ENCODE data around the gene FSD2. TPM values are rescaled to one million over a fixed set of nuclear protein-coding genes. Genes with fewer than 3 reads are reported as not detected.
A peak's percentile ranks its signal among the peaks of the same experiment; 100 is the strongest.

The FSD2 gene
- total and polyA plus RNA-seq, 9 of the 15 experiments (the other 6 are each of a cell fraction or from before 2014, with no cell fraction given) = 0.01 to 0.06 TPM; not detected in 7

DNA sequence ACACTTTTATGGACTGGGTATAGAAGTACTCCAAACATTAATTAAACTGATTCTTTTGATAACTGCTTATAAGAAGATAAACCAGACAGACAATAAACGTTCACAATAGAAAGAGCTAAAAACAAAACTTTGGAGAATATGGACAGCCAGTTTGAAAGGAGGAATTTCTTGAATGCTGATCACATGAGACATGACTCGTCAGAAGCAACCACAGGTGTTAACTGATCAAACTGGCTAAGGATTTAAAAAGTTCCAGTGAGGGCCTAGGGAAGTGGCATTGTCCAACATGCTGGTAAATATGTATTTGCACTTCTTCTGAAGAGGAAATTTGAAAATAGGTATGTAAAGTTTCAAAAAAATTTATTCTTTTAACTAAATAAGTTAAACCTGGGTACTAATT lies 66.8 kb downstream of the FSD2 start (continued):
- no peak for TF ChIP-seq TBL1XR1 (IDR thresholded peaks at IDR 0.05; ENCODE audit: low read length in 2 of 2)
- TF ChIP-seq MAFK (IDR thresholded peaks at IDR 0.05; ENCODE audit: low read length) = peak; percentile 30; the same call in 1 of the 2 replicates
- TF ChIP-seq FOSL1 (tag; conservative IDR thresholded peaks at IDR 0.05) = peak; percentile 57; the same call in 1 of the 2 replicates
- no peak for TF ChIP-seq THRAP3 (IDR thresholded peaks at IDR 0.05; ENCODE audit: borderline replicate concordance)
- TF ChIP-seq, protein P1, sequence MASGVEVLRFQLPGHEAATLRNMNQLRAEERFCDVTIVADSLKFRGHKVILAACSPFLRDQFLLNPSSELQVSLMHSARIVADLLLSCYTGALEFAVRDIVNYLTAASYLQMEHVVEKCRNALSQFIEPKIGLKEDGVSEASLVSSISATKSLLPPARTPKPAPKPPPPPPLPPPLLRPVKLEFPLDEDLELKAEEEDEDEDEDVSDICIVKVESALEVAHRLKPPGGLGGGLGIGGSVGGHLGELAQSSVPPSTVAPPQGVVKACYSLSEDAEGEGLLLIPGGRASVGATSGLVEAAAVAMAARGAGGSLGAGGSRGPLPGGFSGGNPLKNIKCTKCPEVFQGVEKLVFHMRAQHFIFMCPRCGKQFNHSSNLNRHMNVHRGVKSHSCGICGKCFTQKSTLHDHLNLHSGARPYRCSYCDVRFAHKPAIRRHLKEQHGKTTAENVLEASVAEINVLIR (CRISPR knock-in tag; IDR thresholded peaks at IDR 0.05) = no peak
- TF ChIP-seq HNRNPLL (IDR thresholded peaks at IDR 0.05; ENCODE audit: low read depth, low read length, poor library complexity, severe bottlenecking) = no peak
- TF ChIP-seq ZC3H11A (IDR thresholded peaks at IDR 0.05; ENCODE audit: low read depth, low read length) = no peak
- no peak for TF ChIP-seq ZBTB34 (CRISPR knock-in tag; IDR thresholded peaks at IDR 0.05)
- TF ChIP-seq C11orf30 (IDR thresholded peaks at IDR 0.05; ENCODE audit: low read depth) = peak; percentile 5; the same call in 1 of the 2 replicates
- no peak for TF ChIP-seq ZNF23 (CRISPR knock-in tag; IDR thresholded peaks at IDR 0.05)
- no peak for TF ChIP-seq ARID3A (IDR thresholded peaks at IDR 0.05; ENCODE audit: borderline replicate concordance, low read depth, low read length)
- TF ChIP-seq ESRRA (IDR thresholded peaks at IDR 0.05; ENCODE audit: borderline replicate concordance, low read depth) = no peak
- peak in 1 of 2 experiments; percentile 20; a peak in 1 of 4 replicates for TF ChIP-seq ZNF639 (CRISPR knock-in tag; conservative IDR thresholded peaks at IDR 0.05 in 1 of 2, IDR thresholded peaks at IDR 0.05 in 1 of 2)
- no peak for TF ChIP-seq ETV5 (CRISPR knock-in tag; IDR thresholded peaks at IDR 0.05; ENCODE audit: low read depth)
- TF ChIP-seq, protein P2, sequence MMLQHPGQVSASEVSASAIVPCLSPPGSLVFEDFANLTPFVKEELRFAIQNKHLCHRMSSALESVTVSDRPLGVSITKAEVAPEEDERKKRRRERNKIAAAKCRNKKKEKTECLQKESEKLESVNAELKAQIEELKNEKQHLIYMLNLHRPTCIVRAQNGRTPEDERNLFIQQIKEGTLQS (IDR thresholded peaks at IDR 0.05) = peak; percentile 17; the same call in 1 of the 2 replicates
- TF ChIP-seq, protein P2 (CRISPR knock-in tag; conservative IDR thresholded peaks at IDR 0.05) = no peak
- TF ChIP-seq SMAD1 (IDR thresholded peaks at IDR 0.05; ENCODE audit: low read depth, low read length, partially characterized antibody) = no peak
- TF ChIP-seq TAF15 (IDR thresholded peaks at IDR 0.05; ENCODE audit: low read depth, low read length) = no peak
- TF ChIP-seq E2F3 (CRISPR knock-in tag; IDR thresholded peaks at IDR 0.05) = no peak
- TF ChIP-seq, protein P3, sequence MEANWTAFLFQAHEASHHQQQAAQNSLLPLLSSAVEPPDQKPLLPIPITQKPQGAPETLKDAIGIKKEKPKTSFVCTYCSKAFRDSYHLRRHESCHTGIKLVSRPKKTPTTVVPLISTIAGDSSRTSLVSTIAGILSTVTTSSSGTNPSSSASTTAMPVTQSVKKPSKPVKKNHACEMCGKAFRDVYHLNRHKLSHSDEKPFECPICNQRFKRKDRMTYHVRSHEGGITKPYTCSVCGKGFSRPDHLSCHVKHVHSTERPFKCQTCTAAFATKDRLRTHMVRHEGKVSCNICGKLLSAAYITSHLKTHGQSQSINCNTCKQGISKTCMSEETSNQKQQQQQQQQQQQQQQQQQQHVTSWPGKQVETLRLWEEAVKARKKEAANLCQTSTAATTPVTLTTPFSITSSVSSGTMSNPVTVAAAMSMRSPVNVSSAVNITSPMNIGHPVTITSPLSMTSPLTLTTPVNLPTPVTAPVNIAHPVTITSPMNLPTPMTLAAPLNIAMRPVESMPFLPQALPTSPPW (CRISPR knock-in tag; IDR thresholded peaks at IDR 0.05) = no peak
- no peak for TF ChIP-seq TRIM24 (IDR thresholded peaks at IDR 0.05)
